HepG2 (cell line): ENCODE measurements around the gene NBPF1.
"Not testable (repeated sequence)": the region's sequence is repeated elsewhere in the genome, so short reads cannot be mapped to it uniquely, and the experiment has no call there.

Experiments
- ATF1 ChIP-seq: IDR thresholded peaks from 2 replicates; pipeline ENCODE4 v1.6.1; 2016; ENCODE audit warnings: mild to moderate bottlenecking, control low read depth
- POLR2A ChIP-seq, 2 experiments: IDR thresholded peaks; 2 replicates each; pipeline ENCODE4 v1.6.1; 2011; ENCODE audit warnings: low read depth in 2 of 2, low read length in 2 of 2, mild to moderate bottlenecking in 1 of 2, moderate library complexity in 1 of 2; ENCODE audit not compliant: insufficient read depth in 1 of 2
- POLR2AphosphoS5 ChIP-seq: IDR thresholded peaks from 2 replicates; pipeline ENCODE4 v1.6.1; 2012; ENCODE audit warnings: low read depth, low read length
- REST ChIP-seq, 2 experiments: IDR thresholded peaks; 2 replicates each; pipeline ENCODE4 v1.6.1; 2011 to 2012; ENCODE audit warnings: low read length in 2 of 2, borderline replicate concordance in 1 of 2, low read depth in 1 of 2, mild to moderate bottlenecking in 1 of 2, moderate library complexity in 1 of 2
- RNF2 ChIP-seq: fragments of 450-650 bp; conservative IDR thresholded peaks from 2 replicates; pipeline ENCODE4 v1.6.1; 2016; ENCODE audit warnings: low read depth
- TAF1 ChIP-seq: sonication (generic); formaldehyde crosslinking; IDR thresholded peaks from 2 replicates; pipeline ENCODE4 v1.4.0; 2020; ENCODE audit warnings: missing genetic modification reagents
- ZNF17 ChIP-seq: sonication (generic); formaldehyde crosslinking; IDR thresholded peaks from 2 replicates; pipeline ENCODE4 v1.5.0; 2020; ENCODE audit warnings: mild to moderate bottlenecking, missing genetic modification reagents
- ZNF34 ChIP-seq: sonication (generic); formaldehyde crosslinking; IDR thresholded peaks from 2 replicates; pipeline ENCODE4 v1.4.0; 2020; ENCODE audit warnings: mild to moderate bottlenecking, missing genetic modification reagents, borderline replicate concordance
- ZNF746 ChIP-seq: sonication (generic); formaldehyde crosslinking; IDR thresholded peaks from 2 replicates; pipeline ENCODE4 v1.8.0; 2022; ENCODE audit warnings: mild to moderate bottlenecking, missing genetic modification reagents

GRCh38 chr1:16645271-16646060 lies 32.1 kb upstream of the NBPF1 start:
- not testable (repeated sequence) for TF ChIP-seq ZNF17, ZNF746, ATF1 (CRISPR knock-in tag)
- TF ChIP-seq REST (IDR thresholded peaks at IDR 0.05; ENCODE audit: borderline replicate concordance in 1 of 2, low read depth in 1 of 2, low read length in 2 of 2) (peak in 1 of 2 experiments; percentile 65; a peak in 1 of 4 replicates), RNF2 (peak; percentile 87), POLR2AphosphoS5 (peak; percentile 96), TAF1 (CRISPR knock-in tag) (peak; percentile 93), ZNF34 (peak; percentile 97), POLR2A (IDR thresholded peaks at IDR 0.05; ENCODE audit: insufficient read depth in 1 of 2, low read depth in 2 of 2, low read length in 2 of 2) (peak in 1 of 2 experiments; percentile 96; a peak in 2 of 4 replicates)
